Esophagus squamous epithelium (tissue), 4 donors: ENCODE data around the gene PIN1.

Experiments used
- CTCF ChIP-seq, 6 experiments: fragments of 450-650 bp in 4 of 6; fragments of 200-600 bp in 2 of 6; sonication (generic) in 2 of 6; IDR thresholded peaks; one replicate each; pipeline ENCODE4 v1.5.1; 2016 to 2019; ENCODE audit warnings: antibody characterized with exemption in 6 of 6, mild to moderate bottlenecking in 4 of 6, moderate library complexity in 4 of 6
- POLR2A ChIP-seq, 4 donors: fragments of 450-650 bp; IDR thresholded peaks; one replicate each; pipeline ENCODE4 v1.6.1; 2017; ENCODE audit warnings: antibody characterized with exemption in 4 of 4, mild to moderate bottlenecking in 4 of 4, moderate library complexity in 3 of 4

- TF ChIP-seq POLR2A (IDR thresholded peaks at IDR 0.05): no peak
- TF ChIP-seq CTCF (IDR thresholded peaks at IDR 0.05): no peak
Observed at GRCh38 chr19:9857920-9858746, 23.0 kb downstream of the PIN1 start.
